ENCODE data around the gene NSA2.

GRCh38 chr5:74810915-74811314, 43.9 kb downstream of the NSA2 start:
- TF ChIP-seq CTCF (IDR thresholded peaks at IDR 0.05) (no peak), POLR2A (IDR thresholded peaks at IDR 0.05) (no peak)

All from heart left ventricle (tissue), 13 donors.